SU-DHL-6 (cell line): Measurements from ENCODE around the gene PDCD10.

Experiments used
- H2AFZ ChIP-seq: fragments of 200-600 bp; sonication (generic); 2 replicates; pipeline ENCODE4 v1.6.1; 2014; ENCODE audit warnings: low read depth, mild to moderate bottlenecking, moderate library complexity, mixed read lengths, antibody characterized with exemption, low read length; ENCODE audit not compliant: severe bottlenecking
- H3F3A ChIP-seq: fragments of 200-600 bp; shearing (Covaris generic); 2 replicates; pipeline ENCODE4 v1.6.0; 2016; ENCODE audit warnings: antibody characterized with exemption, mild to moderate bottlenecking; ENCODE audit not compliant: insufficient read depth
- H3K27ac ChIP-seq: fragments of 200-600 bp; sonication (generic); 2 replicates; pipeline ENCODE4 v1.5.1; 2016; ENCODE audit warnings: low read depth, mild to moderate bottlenecking, low read length, moderate library complexity, mixed read lengths
- H3K27me3 ChIP-seq: fragments of 200-600 bp; sonication (generic), shearing (Covaris generic); 2 replicates; pipeline ENCODE4 v1.6.0; 2014; ENCODE audit warnings: mild to moderate bottlenecking, low read length
- H3K36me3 ChIP-seq: fragments of 200-600 bp; sonication (generic); 2 replicates; pipeline ENCODE4 v1.6.1; 2014; ENCODE audit warnings: mild to moderate bottlenecking, low read length, mixed read lengths
- H3K4me2 ChIP-seq: fragments of 300-600, 200-600 bp; shearing (Covaris generic), sonication (generic); 2 replicates; pipeline ENCODE4 v1.6.0; 2014; ENCODE audit warnings: low read length, low read depth, mild to moderate bottlenecking; ENCODE audit not compliant: poor library complexity, severe bottlenecking
- H3K4me3 ChIP-seq: fragments of 200-600 bp; sonication (generic); 2 replicates; pipeline ENCODE4 v1.5.1; 2014; ENCODE audit warnings: antibody characterized with exemption, low read length, mild to moderate bottlenecking, mixed read lengths; ENCODE audit not compliant: insufficient read depth, poor library complexity, severe bottlenecking
- H3K79me2 ChIP-seq: fragments of 200-600 bp; sonication (generic); 2 replicates; pipeline ENCODE4 v1.6.1; 2014; ENCODE audit warnings: mild to moderate bottlenecking, low read length, moderate library complexity; ENCODE audit not compliant: insufficient read depth
- H3K9ac ChIP-seq: fragments of 200-600 bp; sonication (generic); 2 replicates; pipeline ENCODE4 v1.7.0; 2014; ENCODE audit warnings: mild to moderate bottlenecking, low read length
- H3K9me2 ChIP-seq: fragments of 200-600 bp; sonication (generic); replicated peaks from 2 replicates; pipeline ENCODE4 v1.6.1; 2014; ENCODE audit warnings: low read length; ENCODE audit not compliant: insufficient read depth
- H3K9me3 ChIP-seq: fragments of 200-600 bp; sonication (generic); 2 replicates; pipeline ENCODE4 v1.6.1; 2014; ENCODE audit warnings: low read length, mixed read lengths; ENCODE audit not compliant: insufficient read depth
- H4K20me1 ChIP-seq: fragments of 200-600 bp; sonication (generic); 2 replicates; pipeline ENCODE4 v1.6.1; 2014; ENCODE audit warnings: low read depth, mild to moderate bottlenecking, antibody characterized with exemption, low read length, moderate library complexity, mixed read lengths
- EZH2phosphoT487 ChIP-seq: fragments of 200-600 bp; sonication (generic), shearing (Covaris generic); conservative IDR thresholded peaks from 2 replicates; pipeline ENCODE4 v1.6.1; 2018; ENCODE audit warnings: mild to moderate bottlenecking, antibody characterized with exemption, low read length, moderate library complexity, mixed read lengths
- TF ChIP-seq, protein P1 (sequence below): fragments of 200-600 bp; sonication (generic); IDR thresholded peaks from one replicate; pipeline ENCODE4 v1.5.1; 2017; ENCODE audit warnings: antibody characterized with exemption, mild to moderate bottlenecking, low read length, moderate library complexity; ENCODE audit not compliant: insufficient read depth, poor library complexity, severe bottlenecking

The PDCD10 gene

DNA sequence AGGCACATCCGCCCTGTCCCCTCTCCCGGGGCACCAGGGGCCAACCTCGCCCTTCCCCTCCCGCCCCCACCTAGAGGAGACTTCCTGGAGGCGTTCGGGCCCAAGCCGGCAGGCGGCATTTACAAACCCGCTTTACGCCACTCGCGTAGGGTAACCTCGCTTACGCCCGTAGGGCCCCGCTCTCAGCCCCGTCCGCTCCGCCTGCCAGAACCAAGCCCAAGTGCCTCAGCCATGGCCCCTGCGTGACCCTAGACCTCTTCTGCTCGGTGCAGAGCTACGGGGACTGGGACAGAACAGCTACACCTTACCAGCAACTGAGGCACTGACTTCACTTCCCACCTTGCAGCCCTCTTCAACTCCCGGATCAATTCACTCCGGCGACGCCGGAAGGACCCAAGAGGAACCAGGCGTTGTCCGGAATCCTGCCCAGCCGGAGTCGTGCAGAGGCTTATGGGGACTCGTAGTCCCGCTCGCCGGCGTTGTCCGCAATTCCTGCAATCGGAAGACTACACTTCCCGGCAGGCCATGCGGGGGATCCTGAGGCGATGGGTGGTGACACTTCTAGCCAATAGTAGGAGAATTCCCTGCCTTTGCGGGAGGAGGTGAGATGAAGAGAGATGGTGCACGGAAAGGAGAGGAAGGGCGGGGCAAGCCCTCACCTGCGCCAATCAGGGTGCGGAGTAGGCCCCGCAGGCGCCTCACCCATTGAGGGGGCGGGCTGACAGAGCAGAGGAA, at the start of gene PDCD10:
PDCD10 (minus strand) TSS at position 395 of the 735 bp plus-strand sequence. CDS start 14,735 bp downstream, outside the sequence.
- peak within 1 kb of the TSS; percentile 65 for H2AFZ ChIP-seq
- no peaks in the 10 kb centered on the region for H3K27me3 ChIP-seq
- H3K9me2 ChIP-seq = no peaks in the 10 kb centered on the region
- H3F3A ChIP-seq = peaks cover 14% of the 10 kb centered on the region; the same call in 1 of the 2 replicates
- TF ChIP-seq, protein P1, sequence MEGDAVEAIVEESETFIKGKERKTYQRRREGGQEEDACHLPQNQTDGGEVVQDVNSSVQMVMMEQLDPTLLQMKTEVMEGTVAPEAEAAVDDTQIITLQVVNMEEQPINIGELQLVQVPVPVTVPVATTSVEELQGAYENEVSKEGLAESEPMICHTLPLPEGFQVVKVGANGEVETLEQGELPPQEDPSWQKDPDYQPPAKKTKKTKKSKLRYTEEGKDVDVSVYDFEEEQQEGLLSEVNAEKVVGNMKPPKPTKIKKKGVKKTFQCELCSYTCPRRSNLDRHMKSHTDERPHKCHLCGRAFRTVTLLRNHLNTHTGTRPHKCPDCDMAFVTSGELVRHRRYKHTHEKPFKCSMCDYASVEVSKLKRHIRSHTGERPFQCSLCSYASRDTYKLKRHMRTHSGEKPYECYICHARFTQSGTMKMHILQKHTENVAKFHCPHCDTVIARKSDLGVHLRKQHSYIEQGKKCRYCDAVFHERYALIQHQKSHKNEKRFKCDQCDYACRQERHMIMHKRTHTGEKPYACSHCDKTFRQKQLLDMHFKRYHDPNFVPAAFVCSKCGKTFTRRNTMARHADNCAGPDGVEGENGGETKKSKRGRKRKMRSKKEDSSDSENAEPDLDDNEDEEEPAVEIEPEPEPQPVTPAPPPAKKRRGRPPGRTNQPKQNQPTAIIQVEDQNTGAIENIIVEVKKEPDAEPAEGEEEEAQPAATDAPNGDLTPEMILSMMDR = no peak
- no peak for TF ChIP-seq EZH2phosphoT487
- peaks cover 28% of the 10 kb centered on the region for H4K20me1 ChIP-seq
- peaks cover 88% of the 10 kb centered on the region for H3K79me2 ChIP-seq
- H3K27ac ChIP-seq = peak within 1 kb of the TSS; percentile 92
- 0 out of 2 replicates have a peak, but pooled peaks cover 4% of the 10 kb centered on the region for H3K36me3 ChIP-seq
- no peaks in the 10 kb centered on the region for H3K9me3 ChIP-seq
- H3K9ac ChIP-seq = peak within 1 kb of the TSS; percentile 77
- peak within 1 kb of the TSS; percentile 88 for H3K4me2 ChIP-seq
- peak within 1 kb of the TSS; percentile 84 for H3K4me3 ChIP-seq

DNA sequence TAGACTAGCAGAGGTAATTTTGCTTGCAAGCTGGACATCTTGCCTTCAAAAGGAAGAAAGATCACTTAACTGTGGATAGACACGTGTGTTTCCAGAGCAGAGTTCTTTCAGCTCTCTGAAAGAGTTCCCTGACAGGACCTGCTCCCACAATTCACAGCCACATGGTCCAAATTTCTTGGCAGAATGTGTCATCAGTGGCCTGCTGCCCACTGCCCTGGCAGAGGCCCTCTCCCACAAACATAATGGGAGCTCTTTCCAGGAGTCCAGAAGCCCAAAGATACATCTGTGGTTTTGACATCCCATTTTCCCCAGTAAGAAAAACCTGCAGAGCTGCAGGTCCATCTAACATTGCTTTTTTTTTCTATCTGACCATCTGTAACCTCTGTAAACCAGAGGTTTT, 49.1 kb upstream of the PDCD10 start:
- H4K20me1 ChIP-seq = no peaks in the 10 kb centered on the region
- no peaks in the 10 kb centered on the region for H3K9me2 ChIP-seq
- no peak overlapping the region for H2AFZ ChIP-seq
- H3K9me3 ChIP-seq = peaks cover 1% of the 10 kb centered on the region; the same call in 1 of the 2 replicates
- no peaks in the 10 kb centered on the region for H3F3A ChIP-seq
- no peaks in the 10 kb centered on the region for H3K79me2 ChIP-seq
- H3K27ac ChIP-seq = no peak overlapping the region
- H3K27me3 ChIP-seq = no peaks in the 10 kb centered on the region
- H3K36me3 ChIP-seq = no peaks in the 10 kb centered on the region
- no peak overlapping the region for H3K4me3 ChIP-seq
- no peak overlapping the region for H3K9ac ChIP-seq
- no peak overlapping the region for H3K4me2 ChIP-seq
- TF ChIP-seq, protein P1 = no peak
- TF ChIP-seq EZH2phosphoT487 = no peak

DNA sequence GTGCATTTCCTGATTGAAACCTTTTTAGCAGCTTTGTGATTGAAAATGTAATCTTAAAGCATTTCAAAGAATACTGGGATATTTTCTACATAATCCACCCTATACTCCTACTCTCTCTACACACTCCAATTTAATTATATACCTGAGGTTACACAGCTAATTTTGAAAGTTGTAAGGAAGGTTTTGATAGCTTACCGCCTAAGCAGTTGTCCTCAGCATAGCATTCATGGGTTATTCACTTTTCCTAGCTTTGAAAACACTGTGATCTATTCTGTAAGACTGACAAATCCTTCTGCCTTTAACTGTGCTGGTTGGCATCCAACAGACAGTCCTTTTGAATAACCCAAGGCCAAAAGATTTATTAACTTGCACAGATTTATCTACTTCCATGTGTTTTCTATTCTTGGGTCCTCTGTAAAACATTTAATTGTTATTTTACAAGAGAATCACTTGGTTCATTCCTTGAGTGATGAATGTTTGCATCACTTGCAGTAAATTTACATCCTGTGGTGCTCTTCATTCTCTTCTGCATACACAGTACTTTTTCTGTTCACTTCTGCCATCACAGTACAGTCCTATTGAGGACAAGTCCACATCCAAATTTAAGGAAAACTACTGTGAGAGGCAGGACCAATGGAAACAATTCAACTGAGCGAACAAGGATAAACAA, 45.7 kb upstream of the PDCD10 start:
- TF ChIP-seq, protein P1 = no peak
- no peak for TF ChIP-seq EZH2phosphoT487
- H4K20me1 ChIP-seq = no peaks in the 10 kb centered on the region

More for the DNA sequence above, 45.7 kb upstream of the PDCD10 start:
- H2AFZ ChIP-seq = no peak overlapping the region
- no peak overlapping the region for H3K4me2 ChIP-seq
- peaks cover 21% of the 10 kb centered on the region; the same call in 1 of the 2 replicates for H3K9me3 ChIP-seq
- no peaks in the 10 kb centered on the region; the same call in 1 of the 2 replicates for H3F3A ChIP-seq
- H3K36me3 ChIP-seq = peaks cover 11% of the 10 kb centered on the region
- no peaks in the 10 kb centered on the region for H3K79me2 ChIP-seq
- no peak overlapping the region for H3K27ac ChIP-seq
- no peak overlapping the region for H3K9ac ChIP-seq
- no peaks in the 10 kb centered on the region for H3K9me2 ChIP-seq
- H3K4me3 ChIP-seq = no peak overlapping the region
- H3K27me3 ChIP-seq = no peaks in the 10 kb centered on the region
